Stomach smooth muscle (tissue), 2 donors: Measurements from ENCODE around the gene MED25.

Source experiments
- H3K27ac ChIP-seq: one replicate; pipeline ENCODE4 v1.7.0; 2013; ENCODE audit warnings: mild to moderate bottlenecking, low read length, inconsistent platforms
- H3K27me3 ChIP-seq, 2 donors: one replicate each; pipeline ENCODE4 v1.7.0; 2013; ENCODE audit warnings: low read length in 2 of 2; ENCODE audit not compliant: insufficient read depth in 2 of 2, control insufficient read depth in 1 of 2
- H3K36me3 ChIP-seq, 2 donors: one replicate each; pipeline ENCODE4 v1.7.0; 2013; ENCODE audit warnings: low read length in 2 of 2; ENCODE audit not compliant: control insufficient read depth in 2 of 2, insufficient read depth in 2 of 2
- H3K4me1 ChIP-seq: one replicate; pipeline ENCODE4 v1.7.0; 2013; ENCODE audit warnings: low read length; ENCODE audit not compliant: control insufficient read depth, insufficient read depth
- H3K4me3 ChIP-seq, 2 donors: one replicate each; pipeline ENCODE4 v1.7.0; 2013; ENCODE audit warnings: low read length in 2 of 2
- H3K9ac ChIP-seq, 2 donors: one replicate each; pipeline ENCODE4 v1.7.0; 2013; ENCODE audit warnings: low read length in 2 of 2, mild to moderate bottlenecking in 1 of 2
- H3K9me3 ChIP-seq, 2 donors: one replicate each; pipeline ENCODE4 v1.7.0; 2013; ENCODE audit warnings: low read length in 2 of 2; ENCODE audit not compliant: control insufficient read depth in 2 of 2
- donor health status: healthy.
- donor health status: Pancreatic carcinoma.

MED25 gene

DNA sequence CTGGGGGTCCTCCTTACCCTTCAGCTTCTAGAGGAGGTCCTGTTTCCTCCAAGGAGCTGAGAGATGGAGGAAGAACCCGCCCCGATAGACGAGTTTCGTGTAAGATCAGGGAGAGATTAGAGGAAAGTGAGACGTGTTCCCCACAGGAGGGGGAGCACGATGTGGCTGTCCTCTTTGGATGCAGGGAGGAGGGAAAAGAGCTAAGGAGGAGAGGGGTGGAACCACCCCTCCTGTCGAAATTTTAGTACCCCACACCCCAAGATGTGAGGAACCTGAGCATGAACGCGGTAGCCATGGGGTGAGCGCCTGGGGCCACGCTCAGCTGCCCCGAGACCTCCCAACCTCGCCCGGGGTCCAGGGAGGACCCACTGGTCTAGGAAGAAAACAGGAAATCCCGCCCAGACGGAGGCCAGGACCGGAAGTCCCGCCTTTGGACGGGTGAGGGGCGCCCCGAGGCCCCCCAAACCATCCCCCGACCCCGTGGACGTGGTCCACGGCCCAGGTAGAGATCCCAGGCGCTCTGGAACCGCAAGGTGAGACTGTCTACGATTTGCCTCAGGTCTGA is 57.9 kb downstream of the MED25 start:
- H3K27ac ChIP-seq, result peak overlapping the region; percentile 100
- H3K9me3 ChIP-seq, result no peaks in the 10 kb centered on the region
- peaks cover 15 to 28% of the 10 kb centered on the region in 2 donors for H3K36me3 ChIP-seq
- peak overlapping the region; percentile 100 for H3K4me3 ChIP-seq
- no peaks in the 10 kb centered on the region for H3K27me3 ChIP-seq
- H3K4me1 ChIP-seq, result peaks cover 36% of the 10 kb centered on the region
- peak overlapping the region; percentile 98 to 100 for H3K9ac ChIP-seq

DNA sequence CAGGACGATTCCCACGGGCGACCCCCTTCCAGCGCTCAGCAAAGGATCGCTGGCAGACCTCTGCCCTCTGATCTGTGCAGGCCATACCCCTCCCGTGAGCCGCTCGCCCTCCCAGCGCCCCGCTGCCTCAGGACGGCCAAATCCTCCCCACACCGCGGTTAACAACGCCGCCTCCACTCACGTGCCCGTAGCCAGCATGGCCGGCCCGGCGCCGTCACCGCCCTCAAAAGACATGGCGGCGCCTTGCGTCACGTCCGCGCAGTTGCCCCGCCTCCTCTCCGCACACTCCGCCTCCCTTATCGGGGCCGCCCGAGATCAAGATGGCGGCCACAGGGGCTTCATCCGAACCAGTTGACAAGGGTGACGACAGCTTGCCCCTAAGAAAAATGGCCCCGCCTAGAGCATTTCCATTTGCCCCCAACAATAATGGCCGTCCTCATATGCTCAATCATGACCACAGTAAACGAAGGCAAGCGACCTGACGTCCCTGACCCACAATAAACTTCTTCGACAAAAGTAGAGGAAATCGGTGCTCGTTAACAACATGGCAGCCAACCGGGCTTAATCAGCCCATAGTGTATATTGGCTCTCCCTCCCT is 58.4 kb downstream of the MED25 start:
- peak overlapping the region; percentile 100 for H3K27ac ChIP-seq
- H3K27me3 ChIP-seq, result no peaks in the 10 kb centered on the region
- H3K4me3 ChIP-seq, result peak overlapping the region; percentile 100
- peaks cover 21 to 31% of the 10 kb centered on the region in 2 donors for H3K36me3 ChIP-seq
- H3K9me3 ChIP-seq, result no peaks in the 10 kb centered on the region
- H3K4me1 ChIP-seq, result peaks cover 35% of the 10 kb centered on the region
- peak overlapping the region; percentile 100 for H3K9ac ChIP-seq

DNA sequence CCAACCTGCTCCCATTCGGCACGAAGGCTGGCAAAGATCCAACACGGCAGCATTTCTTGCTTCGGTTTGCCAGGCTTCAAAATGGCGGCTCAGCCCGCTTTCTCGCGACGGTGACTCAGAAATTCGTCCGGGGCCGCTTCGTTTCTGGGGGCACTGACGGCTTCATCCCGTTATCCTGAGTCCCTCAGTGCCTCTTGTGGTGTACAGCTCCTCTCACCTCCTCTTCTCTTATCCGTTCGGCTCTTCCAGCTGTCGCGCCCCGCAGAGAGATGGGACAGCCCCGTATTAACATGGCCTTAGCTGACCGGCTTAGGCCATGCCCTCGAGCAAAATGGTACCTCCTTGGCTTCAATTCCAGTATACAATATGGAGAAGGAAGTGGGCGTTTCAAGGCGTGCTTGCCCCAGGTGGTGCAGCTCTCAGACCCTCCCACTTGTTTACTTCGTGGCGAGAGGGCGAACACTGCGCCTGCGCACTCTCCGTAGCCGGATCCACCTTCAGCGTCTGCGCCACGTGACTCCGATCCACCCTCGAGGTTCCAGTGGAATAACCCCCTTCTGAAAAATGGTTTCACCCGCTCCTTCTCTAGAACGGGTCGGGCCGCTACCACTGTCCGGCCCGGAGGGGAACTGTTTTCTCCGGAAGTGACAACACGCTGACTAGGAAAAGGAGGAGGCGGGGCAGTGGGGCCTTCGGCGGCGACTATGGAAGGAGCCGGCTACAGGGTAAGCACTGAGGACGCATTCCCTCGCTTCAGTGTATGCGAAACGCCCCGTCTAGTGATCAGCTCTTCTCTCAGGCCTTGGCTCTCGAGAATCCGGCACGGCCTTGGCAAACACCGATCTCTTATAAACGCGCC is 59.2 kb downstream of the MED25 start, which contains the start of the genes AKT1S1 and TBC1D17:
Gene AKT1S1 (minus strand): TSS at position 336 of the 859 bp plus-strand sequence. CDS start 4,060 bp downstream, outside the sequence.
Gene TBC1D17 (plus strand): TSS at position 683 of the 859 bp plus-strand sequence. CDS start 22 bp downstream, at position 705.
- H3K27ac ChIP-seq, result peak within 1 kb of the TSS; percentile 100
- peaks cover 35% of the 10 kb centered on the region for H3K4me1 ChIP-seq
- no peaks in the 10 kb centered on the region for H3K27me3 ChIP-seq
- peak within 1 kb of the TSS; percentile 100 for H3K4me3 ChIP-seq
- H3K9ac ChIP-seq, result peak within 1 kb of the TSS; percentile 100
- H3K9me3 ChIP-seq, result no peaks in the 10 kb centered on the region
- peaks cover 28 to 36% of the 10 kb centered on the region in 2 donors for H3K36me3 ChIP-seq

DNA sequence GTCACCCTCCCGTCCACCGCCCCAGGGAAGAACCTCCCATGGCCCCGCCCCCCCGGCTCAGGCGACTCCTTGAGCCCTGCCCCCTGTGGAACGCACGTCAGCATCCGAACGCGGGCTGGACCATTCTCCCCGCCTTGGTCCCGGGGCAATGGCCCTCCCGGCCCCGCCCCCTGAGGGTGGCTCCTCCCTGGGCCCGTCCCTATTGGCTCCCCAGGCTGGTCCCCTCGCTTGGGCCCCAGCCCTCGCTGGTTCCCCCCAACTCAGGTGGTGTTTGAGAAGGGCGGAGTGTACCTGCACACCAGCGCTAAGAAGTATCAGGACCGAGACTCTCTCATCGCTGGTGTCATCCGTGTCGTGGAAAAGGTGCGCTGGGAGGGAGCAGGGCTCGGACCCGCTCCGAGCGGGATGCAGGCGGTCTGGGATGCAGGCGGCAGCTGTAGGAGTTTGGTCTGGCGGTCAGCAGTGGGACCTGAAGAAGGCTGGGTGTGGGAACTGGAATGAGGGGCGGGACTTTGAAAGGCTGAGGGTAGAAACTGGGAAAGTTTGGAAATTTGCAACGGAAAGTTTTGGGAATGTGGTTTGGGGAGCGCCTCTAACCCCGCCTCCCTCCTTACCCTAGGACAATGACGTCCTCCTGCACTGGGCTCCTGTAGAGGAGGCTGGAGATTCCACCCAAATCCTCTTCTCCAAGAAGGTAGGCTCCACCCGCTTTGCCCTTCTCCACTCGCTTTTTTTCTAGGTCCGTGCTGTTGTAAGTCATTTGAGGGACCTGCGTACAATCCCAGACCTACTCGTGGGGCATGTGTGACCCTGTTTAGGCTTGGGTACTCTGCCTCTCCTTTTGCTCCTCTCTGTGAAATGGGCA is 60.0 kb downstream of the MED25 start:
- Histone ChIP-seq H3K36me3 (peaks cover 36 to 44% of the 10 kb centered on the region in 2 donors), H3K4me3 (peak overlapping the region; percentile 89 to 100), H3K27me3 (no peaks in the 10 kb centered on the region), H3K9ac (peak overlapping the region; percentile 87 to 99), H3K9me3 (peaks cover 0 to 3% of the 10 kb centered on the region in 2 donors), H3K4me1 (peaks cover 35% of the 10 kb centered on the region), H3K27ac (peak overlapping the region; percentile 100)

DNA sequence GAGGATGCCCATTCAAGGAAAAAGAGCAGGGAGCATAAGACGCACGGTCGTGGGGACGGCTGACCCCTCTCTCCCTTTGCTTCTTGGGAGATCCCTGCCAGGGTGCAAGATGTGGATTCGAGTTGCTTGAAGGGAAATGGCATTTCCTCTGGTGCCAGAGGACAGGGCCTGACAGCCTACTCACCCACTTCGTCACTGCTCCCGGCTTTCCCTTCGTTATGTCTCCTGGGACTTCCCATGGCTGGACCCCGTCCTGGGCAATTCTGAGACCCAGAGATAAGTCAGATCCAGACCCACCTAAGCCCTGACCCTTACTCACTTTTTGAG is 60.6 kb downstream of the MED25 start:
- peaks cover 42 to 50% of the 10 kb centered on the region in 2 donors for H3K36me3 ChIP-seq
- peak overlapping the region; percentile 89 to 100 for H3K4me3 ChIP-seq
- no peak overlapping the region for H3K9ac ChIP-seq
- peaks cover 0 to 3% of the 10 kb centered on the region in 2 donors for H3K9me3 ChIP-seq
- peaks cover 35% of the 10 kb centered on the region for H3K4me1 ChIP-seq
- H3K27me3 ChIP-seq, result no peaks in the 10 kb centered on the region
- peak overlapping the region; percentile 100 for H3K27ac ChIP-seq

DNA sequence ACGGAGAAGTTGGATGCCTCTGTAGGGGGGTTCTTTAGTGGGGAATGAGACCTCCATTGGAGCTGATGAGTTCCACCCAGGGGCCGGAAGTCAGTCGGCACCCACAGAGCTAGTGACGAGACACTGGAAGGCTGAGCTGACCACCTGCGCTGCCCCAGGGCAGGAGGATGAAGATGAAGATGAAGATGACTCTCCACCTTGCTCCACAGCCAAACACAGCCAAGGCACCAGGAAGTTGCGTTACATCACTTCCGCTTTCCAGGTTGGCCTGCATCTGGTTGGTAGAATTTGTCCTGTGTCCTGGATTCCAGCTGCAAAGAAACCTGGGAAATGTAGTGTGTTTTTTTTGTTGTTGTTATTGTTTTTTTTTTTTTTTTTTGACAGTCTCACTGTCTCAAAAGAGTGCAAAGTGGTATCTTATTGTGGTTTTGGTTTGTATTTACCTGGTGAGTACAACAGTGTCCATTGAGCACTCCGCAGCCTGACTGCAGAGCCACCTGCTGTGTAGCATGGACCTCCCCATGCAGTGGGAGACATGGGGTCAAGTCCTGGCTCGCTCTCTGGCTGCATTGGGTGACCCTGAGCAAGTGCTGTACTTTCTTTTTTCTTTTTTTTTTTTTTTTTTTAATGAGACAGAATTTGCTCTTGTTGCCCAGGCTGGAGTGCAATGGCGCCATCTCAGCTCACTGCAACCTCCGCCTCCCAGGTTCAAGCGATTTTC is 61.3 kb downstream of the MED25 start:
- Histone ChIP-seq H3K9ac (no peak overlapping the region), H3K4me3 (no peak overlapping the region), H3K4me1 (peaks cover 33% of the 10 kb centered on the region), H3K27me3 (no peaks in the 10 kb centered on the region), H3K36me3 (peaks cover 49 to 52% of the 10 kb centered on the region in 2 donors), H3K27ac (no peak overlapping the region), H3K9me3 (peaks cover 0 to 3% of the 10 kb centered on the region in 2 donors)

DNA sequence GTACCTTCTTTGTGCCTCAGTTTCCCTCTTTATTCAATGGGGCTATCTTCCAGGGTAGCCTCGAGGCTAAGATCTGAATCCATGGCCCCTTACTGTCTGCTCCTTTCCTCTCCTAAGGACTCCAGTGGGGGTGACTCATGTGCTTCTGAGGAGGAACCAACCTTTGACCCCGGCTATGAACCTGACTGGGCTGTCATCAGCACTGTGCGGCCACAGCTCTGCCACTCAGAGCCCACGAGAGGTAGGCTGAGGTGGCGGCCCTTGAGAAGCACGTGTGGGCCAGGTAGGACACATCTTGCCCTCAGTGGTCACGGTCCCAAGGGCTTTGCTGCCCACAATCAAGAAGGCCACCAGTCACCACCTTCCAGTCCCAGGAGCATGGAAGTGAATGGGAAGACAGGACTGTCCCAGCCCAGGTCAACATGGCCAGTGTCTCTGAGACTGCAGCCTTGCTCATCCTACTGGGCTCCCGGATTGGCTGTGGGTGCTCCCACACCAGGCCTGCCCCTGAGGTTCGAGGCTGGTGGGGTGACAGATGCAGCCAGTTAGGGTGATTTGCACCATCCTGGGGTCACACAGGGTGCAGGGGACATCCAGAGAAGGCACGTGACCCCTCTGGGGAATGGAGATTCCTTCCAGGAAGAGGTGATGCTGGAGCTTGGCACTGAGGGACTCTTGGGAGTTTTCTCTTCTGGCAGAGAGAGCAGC is 62.2 kb downstream of the MED25 start:
- Histone ChIP-seq H3K4me1 (peaks cover 24% of the 10 kb centered on the region), H3K36me3 (peaks cover 56% of the 10 kb centered on the region in 2 donors), H3K4me3 (no peak overlapping the region), H3K9me3 (peaks cover 0 to 3% of the 10 kb centered on the region in 2 donors), H3K27ac (no peak overlapping the region), H3K9ac (no peak overlapping the region), H3K27me3 (no peaks in the 10 kb centered on the region)

GRCh38 chr19:49881186-49881585 is 63.1 kb downstream of the MED25 start:
- peaks cover 0 to 3% of the 10 kb centered on the region in 2 donors for H3K9me3 ChIP-seq
- no peak overlapping the region for H3K27ac ChIP-seq
- H3K36me3 ChIP-seq, result peaks cover 56 to 57% of the 10 kb centered on the region in 2 donors
- H3K9ac ChIP-seq, result no peak overlapping the region
- no peaks in the 10 kb centered on the region for H3K27me3 ChIP-seq
- H3K4me1 ChIP-seq, result peaks cover 16% of the 10 kb centered on the region
- no peak overlapping the region for H3K4me3 ChIP-seq

DNA sequence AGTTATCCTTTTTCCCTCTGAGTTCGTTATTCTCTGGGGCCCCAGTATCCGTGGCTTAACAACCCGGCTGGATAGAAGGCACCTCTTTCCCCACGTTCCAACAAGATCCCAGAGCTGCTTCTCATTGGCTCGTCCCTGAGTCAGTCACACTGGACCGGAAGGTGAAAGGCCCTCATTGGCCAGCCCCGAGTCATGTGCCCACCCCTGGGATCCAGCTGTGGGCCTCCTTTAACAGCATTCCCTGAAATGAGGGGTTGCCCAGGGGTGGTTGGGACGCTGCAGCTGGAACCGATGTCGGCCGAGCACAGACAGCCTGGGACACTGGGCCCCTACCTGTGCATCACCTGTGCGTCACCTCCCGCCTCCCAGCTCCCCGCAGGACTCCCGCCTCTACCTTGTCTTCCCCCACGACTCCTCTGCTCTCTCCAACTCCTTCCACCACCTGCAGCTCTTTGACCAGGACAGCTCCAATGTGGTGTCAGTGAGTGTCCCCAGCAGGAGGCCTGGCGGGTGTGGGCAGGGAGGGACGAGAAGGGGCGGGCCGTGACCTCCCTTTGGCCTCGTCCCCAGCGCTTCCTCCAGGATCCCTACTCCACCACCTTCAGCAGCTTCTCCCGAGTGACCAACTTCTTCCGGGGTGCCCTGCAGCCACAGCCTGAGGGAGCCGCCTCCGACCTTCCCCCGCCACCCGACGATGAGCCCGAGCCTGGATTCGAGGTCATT is 63.7 kb downstream of the MED25 start:
- no peak overlapping the region for H3K9ac ChIP-seq
- no peak overlapping the region for H3K27ac ChIP-seq
- peaks cover 0 to 3% of the 10 kb centered on the region in 2 donors for H3K9me3 ChIP-seq
- peaks cover 56 to 60% of the 10 kb centered on the region in 2 donors for H3K36me3 ChIP-seq
- H3K4me3 ChIP-seq, result no peak overlapping the region
- H3K4me1 ChIP-seq, result peaks cover 14% of the 10 kb centered on the region
- H3K27me3 ChIP-seq, result no peaks in the 10 kb centered on the region
